ENCODE results near the gene DOCK10. TPM values are rescaled to one million over a fixed set of nuclear protein-coding genes. Genes with fewer than 3 reads are reported as not detected.

The DOCK10 gene
- polyA plus RNA-seq, 1 donor: 9.3 TPM

DNA sequence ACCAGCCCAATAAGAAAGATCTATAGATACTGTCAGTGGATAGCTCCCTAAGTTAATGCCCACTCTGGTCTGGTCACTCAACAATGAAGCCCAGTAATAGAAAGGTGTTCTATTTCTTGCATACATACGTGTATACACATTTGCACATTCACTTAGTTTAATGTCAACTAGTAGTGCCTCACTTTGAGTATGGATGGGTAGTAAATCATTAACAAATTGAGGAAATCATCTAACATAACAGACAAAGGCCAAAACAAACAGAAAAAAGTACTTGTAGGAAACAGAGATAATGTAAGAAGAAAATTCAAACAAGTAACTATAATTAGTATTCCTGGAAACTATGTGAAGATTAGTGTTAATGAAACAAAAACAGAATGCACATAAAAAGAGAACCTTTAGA lies 312.8 kb downstream of the DOCK10 start:
- no peak overlapping the region for H3K27ac ChIP-seq (ENCODE audit: low read length)
- H3K4me3 ChIP-seq (ENCODE audit: low read length): no peak overlapping the region
- H3K27me3 ChIP-seq (ENCODE audit: control insufficient read depth, insufficient read depth, low read length): no peaks in the 10 kb centered on the region
- H3K9me3 ChIP-seq (ENCODE audit: control insufficient read depth, low read depth, low read length): peaks cover 4% of the 10 kb centered on the region
- H3K4me1 ChIP-seq (ENCODE audit: control insufficient read depth, insufficient read depth, low read length): no peaks in the 10 kb centered on the region
- DNase-seq: no peak
- no CpG with 5 or more reads among the region's 1 CpG for WGBS (ENCODE audit: insufficient coverage, low lambda C conversion rate)
- H3K36me3 ChIP-seq (ENCODE audit: control insufficient read depth, insufficient read depth, low read length): no peaks in the 10 kb centered on the region

DNA sequence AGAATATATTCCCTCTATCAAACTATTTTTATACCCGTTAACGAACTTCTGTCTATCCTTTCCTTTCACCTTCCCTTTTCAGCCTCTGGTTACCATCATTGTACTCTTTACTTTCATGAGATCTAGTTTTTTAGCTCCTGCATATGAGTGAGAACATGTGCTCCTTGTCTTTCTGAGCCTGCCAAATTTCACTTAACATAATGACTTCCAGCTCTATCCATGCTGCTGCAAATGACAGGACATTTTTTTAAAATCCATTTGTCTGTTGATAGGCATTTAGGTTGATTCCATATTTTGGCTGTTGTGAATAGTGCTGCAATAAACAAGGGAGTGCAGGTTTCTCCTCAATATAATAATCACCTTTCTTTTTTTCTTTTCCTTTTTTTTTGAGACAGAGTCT lies 317.9 kb downstream of the DOCK10 start:
- no peak for DNase-seq
- Histone ChIP-seq H3K4me1 (ENCODE audit: control insufficient read depth, insufficient read depth, low read length) (no peaks in the 10 kb centered on the region), H3K9me3 (ENCODE audit: control insufficient read depth, low read depth, low read length) (peaks cover 4% of the 10 kb centered on the region), H3K27me3 (ENCODE audit: control insufficient read depth, insufficient read depth, low read length) (no peaks in the 10 kb centered on the region), H3K36me3 (ENCODE audit: control insufficient read depth, insufficient read depth, low read length) (no peaks in the 10 kb centered on the region), H3K27ac (ENCODE audit: low read length) (no peak overlapping the region), H3K4me3 (ENCODE audit: low read length) (no peak overlapping the region)
- WGBS (ENCODE audit: insufficient coverage, low lambda C conversion rate): 94% methylated on average over 2 of the region's 2 CpGs

DNA sequence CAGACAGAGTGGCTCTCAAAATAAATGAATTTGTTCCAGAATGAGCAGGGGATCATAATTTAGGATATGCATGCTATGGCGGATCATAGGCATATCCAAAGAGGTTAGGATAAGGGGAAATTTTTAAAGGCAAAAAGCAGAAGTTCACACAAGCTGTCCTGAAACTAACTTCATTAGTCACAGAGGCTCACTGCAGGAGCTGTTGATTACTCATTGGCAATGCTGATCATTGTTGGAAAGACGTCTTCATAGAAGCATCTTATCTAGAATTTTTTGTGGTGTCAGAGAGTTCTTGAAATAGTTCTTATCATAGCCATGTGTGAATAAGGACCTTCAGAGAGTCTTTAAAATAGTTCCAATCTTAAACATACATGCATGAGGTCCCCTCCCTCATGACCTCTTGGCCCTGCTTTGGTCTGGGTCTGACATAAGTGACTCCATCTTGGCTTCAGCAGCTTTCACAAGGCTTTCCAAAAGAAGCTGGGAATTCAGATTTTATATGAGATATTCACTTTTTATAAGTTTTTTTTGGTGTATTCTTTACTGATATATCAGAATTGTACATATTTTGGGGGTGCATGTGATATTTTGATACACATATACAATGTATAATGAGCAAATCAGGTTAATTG lies 318.6 kb downstream of the DOCK10 start:
- H3K9me3 ChIP-seq (ENCODE audit: control insufficient read depth, low read depth, low read length): no peaks in the 10 kb centered on the region
- DNase-seq: no peak
- H3K27me3 ChIP-seq (ENCODE audit: control insufficient read depth, insufficient read depth, low read length): no peaks in the 10 kb centered on the region
- no peak overlapping the region for H3K27ac ChIP-seq (ENCODE audit: low read length)
- H3K4me1 ChIP-seq (ENCODE audit: control insufficient read depth, insufficient read depth, low read length): no peaks in the 10 kb centered on the region
- no CpG with 5 or more reads among the region's 2 CpGs for WGBS (ENCODE audit: insufficient coverage, low lambda C conversion rate)
- H3K36me3 ChIP-seq (ENCODE audit: control insufficient read depth, insufficient read depth, low read length): no peaks in the 10 kb centered on the region
- H3K4me3 ChIP-seq (ENCODE audit: low read length): no peak overlapping the region

DNA sequence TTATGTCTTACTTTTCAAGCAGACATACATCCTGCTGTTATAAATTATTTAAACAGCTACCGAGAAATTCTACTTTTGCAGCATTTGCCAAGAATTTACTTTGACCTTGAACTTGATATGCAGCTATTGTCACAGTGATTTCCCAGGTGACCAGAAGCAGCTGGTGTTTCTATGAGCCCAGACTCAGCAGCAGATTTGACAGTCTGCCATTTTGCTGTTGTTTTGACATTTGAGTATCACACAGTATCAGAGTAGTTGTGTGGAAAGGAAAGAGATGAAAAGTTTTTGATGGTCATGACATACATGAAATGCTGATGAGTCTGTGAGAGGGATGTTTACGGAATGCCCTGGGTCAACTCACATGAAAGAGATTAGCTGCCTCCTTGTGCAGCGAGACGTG lies 319.5 kb downstream of the DOCK10 start:
- no peaks in the 10 kb centered on the region for H3K4me1 ChIP-seq (ENCODE audit: control insufficient read depth, insufficient read depth, low read length)
- DNase-seq: no peak
- no peak overlapping the region for H3K4me3 ChIP-seq (ENCODE audit: low read length)
- H3K36me3 ChIP-seq (ENCODE audit: control insufficient read depth, insufficient read depth, low read length): no peaks in the 10 kb centered on the region
- no peaks in the 10 kb centered on the region for H3K27me3 ChIP-seq (ENCODE audit: control insufficient read depth, insufficient read depth, low read length)
- H3K9me3 ChIP-seq (ENCODE audit: control insufficient read depth, low read depth, low read length): no peaks in the 10 kb centered on the region
- H3K27ac ChIP-seq (ENCODE audit: low read length): no peak overlapping the region
- no CpG with 5 or more reads among the region's 4 CpGs for WGBS (ENCODE audit: insufficient coverage, low lambda C conversion rate)

DNA sequence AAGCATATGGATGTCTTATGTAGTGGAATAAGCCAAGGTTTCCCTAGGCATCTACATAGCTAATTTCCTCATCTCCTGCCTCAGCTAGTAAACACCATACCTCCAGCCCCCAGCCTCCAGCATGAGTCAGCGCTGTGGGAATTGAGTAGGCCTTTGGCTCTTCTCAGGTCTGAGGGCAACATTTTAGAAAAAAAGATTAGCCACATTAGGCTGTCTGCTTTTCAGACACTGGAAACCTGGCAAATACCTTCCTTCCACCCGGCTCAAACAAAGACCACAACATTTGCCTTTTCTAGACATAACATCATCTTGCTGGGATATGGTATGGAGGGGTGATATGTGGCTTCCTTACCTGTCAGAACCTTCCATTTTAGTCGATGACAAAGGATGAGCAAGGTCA lies 320.0 kb downstream of the DOCK10 start:
- Histone ChIP-seq H3K4me1 (ENCODE audit: control insufficient read depth, insufficient read depth, low read length) (no peaks in the 10 kb centered on the region), H3K9me3 (ENCODE audit: control insufficient read depth, low read depth, low read length) (no peaks in the 10 kb centered on the region), H3K27me3 (ENCODE audit: control insufficient read depth, insufficient read depth, low read length) (no peaks in the 10 kb centered on the region), H3K27ac (ENCODE audit: low read length) (no peak overlapping the region), H3K36me3 (ENCODE audit: control insufficient read depth, insufficient read depth, low read length) (no peaks in the 10 kb centered on the region), H3K4me3 (ENCODE audit: low read length) (no peak overlapping the region)
- no CpG with 5 or more reads among the region's 3 CpGs for WGBS (ENCODE audit: insufficient coverage, low lambda C conversion rate)
- DNase-seq: no peak

DNA sequence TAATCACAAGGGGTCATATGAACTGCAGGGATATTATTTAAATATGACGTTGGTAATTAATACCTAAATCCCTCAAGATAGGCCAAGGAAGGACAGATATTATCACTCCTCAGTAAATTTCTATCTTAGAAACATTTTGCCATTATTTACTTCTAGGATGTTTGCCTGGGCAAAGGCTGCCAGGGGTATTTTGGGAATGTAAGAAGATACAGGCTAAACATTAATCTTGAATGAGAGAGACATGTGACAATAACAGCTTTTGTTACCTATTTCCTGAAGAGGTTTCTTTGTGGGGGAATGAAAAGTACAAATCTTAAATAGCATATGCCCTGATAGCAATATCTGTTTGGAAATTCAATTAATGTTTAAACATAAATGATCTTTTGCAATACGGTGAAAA lies 325.3 kb downstream of the DOCK10 start:
- DNase-seq: peak in 1 of 2 donors; percentile 6
- Histone ChIP-seq H3K36me3 (ENCODE audit: control insufficient read depth, insufficient read depth, low read length) (no peaks in the 10 kb centered on the region), H3K4me3 (ENCODE audit: low read length) (no peak overlapping the region), H3K9me3 (ENCODE audit: control insufficient read depth, low read depth, low read length) (no peaks in the 10 kb centered on the region), H3K27me3 (ENCODE audit: control insufficient read depth, insufficient read depth, low read length) (no peaks in the 10 kb centered on the region), H3K4me1 (ENCODE audit: control insufficient read depth, insufficient read depth, low read length) (no peaks in the 10 kb centered on the region), H3K27ac (ENCODE audit: low read length) (no peak overlapping the region)
- 14% methylated on average over 1 of the region's 2 CpGs for WGBS (ENCODE audit: insufficient coverage, low lambda C conversion rate)

DNA sequence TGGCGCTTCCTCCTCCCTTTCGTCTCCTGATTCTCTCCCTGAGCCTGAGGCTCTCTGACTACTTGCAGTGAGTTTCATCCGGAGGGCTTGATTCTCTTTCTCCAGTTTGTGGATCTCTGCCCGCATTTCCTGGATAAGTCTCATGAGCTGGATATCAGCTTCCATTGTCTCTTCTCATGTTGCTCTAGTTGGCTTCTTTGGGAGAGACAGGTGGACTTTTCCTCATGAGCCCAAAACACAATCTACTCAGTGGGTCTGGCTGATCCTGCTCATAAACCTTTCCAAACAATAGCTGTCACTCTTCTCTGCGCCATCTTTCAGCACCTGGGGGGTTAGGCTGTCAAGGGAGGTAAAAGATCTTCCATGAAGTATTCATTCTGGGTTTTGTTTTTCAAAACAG lies 326.1 kb downstream of the DOCK10 start, which contains the start of gene CCDC195:
Gene CCDC195 (minus strand): TSS at position 165 of the 400 bp plus-strand sequence. CDS start 0 bp downstream, at position 165.
- H3K4me3 ChIP-seq (ENCODE audit: low read length): no peak within 1 kb of the TSS
- H3K4me1 ChIP-seq (ENCODE audit: control insufficient read depth, insufficient read depth, low read length): no peaks in the 10 kb centered on the region
- no peaks in the 10 kb centered on the region for H3K9me3 ChIP-seq (ENCODE audit: control insufficient read depth, low read depth, low read length)
- DNase-seq: no peak
- WGBS (ENCODE audit: insufficient coverage, low lambda C conversion rate): no CpG with 5 or more reads among the region's 5 CpGs
- no peaks in the 10 kb centered on the region for H3K27me3 ChIP-seq (ENCODE audit: control insufficient read depth, insufficient read depth, low read length)
- no peaks in the 10 kb centered on the region for H3K36me3 ChIP-seq (ENCODE audit: control insufficient read depth, insufficient read depth, low read length)
- H3K27ac ChIP-seq (ENCODE audit: low read length): no peak within 1 kb of the TSS

Data from large intestine (tissue), 3 donors.